Fibroblast of the conjunctiva (primary cell): ENCODE results near the gene KIDINS220.
A peak's percentile ranks its signal among the peaks of the same experiment; 100 is the strongest.

ENCODE experiments used
- DNase-seq: peaks from one replicate; pipeline ENCODE4 v3.0.0-alpha.2; 2010; ENCODE audit warnings: low read depth

Gene KIDINS220

GRCh38 chr2:8836971-8837794 lies at the start of gene KIDINS220:
Gene KIDINS220, minus strand, starts transcription at chr2:8837613. Its CDS starts 10,520 bp downstream, at chr2:8827093.
- peak; percentile 65 for DNase-seq

GRCh38 chr2:8886876-8887275 lies 49.5 kb upstream of the KIDINS220 start:
- no peak for DNase-seq

GRCh38 chr2:8886202-8886518 lies 48.7 kb upstream of the KIDINS220 start:
- DNase-seq, result no peak

GRCh38 chr2:8885449-8886201 lies 48.2 kb upstream of the KIDINS220 start:
- DNase-seq, result no peak

GRCh38 chr2:8884812-8885211 lies 47.4 kb upstream of the KIDINS220 start:
- DNase-seq, result no peak

GRCh38 chr2:8882094-8882493 lies 44.7 kb upstream of the KIDINS220 start:
- peak; percentile 24 for DNase-seq

- DNase-seq, result no peak
Measured at GRCh38 chr2:8877894-8878293, 40.5 kb upstream of the KIDINS220 start.

- DNase-seq, result no peak
Measured at GRCh38 chr2:8877332-8877731, 39.9 kb upstream of the KIDINS220 start.

- no peak for DNase-seq
Measured at GRCh38 chr2:8876628-8877027, 39.2 kb upstream of the KIDINS220 start.

- peak; percentile 66 for DNase-seq
Measured at GRCh38 chr2:8872821-8873432, 35.5 kb upstream of the KIDINS220 start.

- DNase-seq, result no peak
Measured at GRCh38 chr2:8870441-8870840, 33.0 kb upstream of the KIDINS220 start.

GRCh38 chr2:8867363-8867762 lies 29.9 kb upstream of the KIDINS220 start:
- DNase-seq, result no peak

- no peak for DNase-seq
Measured at GRCh38 chr2:8863331-8863953, 26.0 kb upstream of the KIDINS220 start.

GRCh38 chr2:8862230-8862629 lies 24.8 kb upstream of the KIDINS220 start:
- no peak for DNase-seq

GRCh38 chr2:8861797-8862196 lies 24.4 kb upstream of the KIDINS220 start:
- no peak for DNase-seq

- DNase-seq, result no peak
Measured at GRCh38 chr2:8860239-8860638, 22.8 kb upstream of the KIDINS220 start.

GRCh38 chr2:8858910-8859309 lies 21.5 kb upstream of the KIDINS220 start:
- DNase-seq, result no peak

GRCh38 chr2:8858264-8858663 lies 20.9 kb upstream of the KIDINS220 start:
- DNase-seq, result no peak

- no peak for DNase-seq
Measured at GRCh38 chr2:8857709-8858108, 20.3 kb upstream of the KIDINS220 start.

- no peak for DNase-seq
Measured at GRCh38 chr2:8856176-8856575, 18.8 kb upstream of the KIDINS220 start.

GRCh38 chr2:8855010-8855409 lies 17.6 kb upstream of the KIDINS220 start:
- DNase-seq, result no peak

GRCh38 chr2:8853426-8853825 lies 16.0 kb upstream of the KIDINS220 start:
- no peak for DNase-seq
